Activated CD8-positive, alpha-beta T cell treated with anti-CD3 and anti-CD28 coated beads, Interleukin-2, amount 10 ng/mL, durations not matched to agents 7 days and 5 days (primary cell): ENCODE data around the gene FLNA. TPM values are rescaled to one million over a fixed set of nuclear protein-coding genes. Genes with fewer than 3 reads are reported as not detected.
"Not testable (repeated sequence)": the region's sequence is repeated elsewhere in the genome, so short reads cannot be mapped to it uniquely, and the experiment has no call there.

Experiments used
- ATAC-seq: fragments of 150-1000 bp; cut with Tn5 transposase; one replicate; pipeline ENCODE4 v1.10.0; 2021; ENCODE audit warnings: moderate library complexity
- CTCF ChIA-PET: fragments of 350-600 bp; sonication (Branson Sonifier 250); formaldehyde crosslinking; loops from one replicate; lab custom pipeline; 2021; ENCODE audit warnings: antibody characterized with exemption; lab: Charles Lee
- POLR2A ChIA-PET: fragments of 350-600 bp; sonication (Branson Sonifier 250); formaldehyde crosslinking; loops from one replicate; lab custom pipeline; 2021; ENCODE audit warnings: antibody characterized with exemption; lab: Charles Lee
- DNase-seq: peaks from one replicate; pipeline ENCODE4 v3.0.0-alpha.2; 2020
- H3K27ac Mint-ChIP-seq: one replicate; pipeline ENCODE4 v1.8.0; 2021; ENCODE audit warnings: mild to moderate bottlenecking, mixed read lengths
- H3K27me3 Mint-ChIP-seq: one replicate; pipeline ENCODE4 v1.8.0; 2021; ENCODE audit warnings: low read depth, mixed read lengths
- H3K36me3 Mint-ChIP-seq: one replicate; pipeline ENCODE4 v1.8.0; 2021; ENCODE audit warnings: low read depth, mixed read lengths
- H3K4me1 Mint-ChIP-seq: one replicate; pipeline ENCODE4 v1.8.0; 2021; ENCODE audit warnings: low read depth, mixed read lengths
- H3K4me3 Mint-ChIP-seq: one replicate; pipeline ENCODE4 v1.8.0; 2021; ENCODE audit warnings: mild to moderate bottlenecking, mixed read lengths
- H3K9me3 Mint-ChIP-seq: one replicate; pipeline ENCODE4 v1.8.0; 2022; ENCODE audit warnings: mixed read lengths; ENCODE audit not compliant: insufficient read depth
- total RNA-seq, 2 experiments: library from RNA; stranded (reverse); gene quantifications; one replicate each; pipeline ENCODE4 v1.2.3, GENCODE V29; 2021

The FLNA gene
- total RNA-seq, 2 experiments from 2014 or later, result 1,371 to 1,454 TPM

DNA sequence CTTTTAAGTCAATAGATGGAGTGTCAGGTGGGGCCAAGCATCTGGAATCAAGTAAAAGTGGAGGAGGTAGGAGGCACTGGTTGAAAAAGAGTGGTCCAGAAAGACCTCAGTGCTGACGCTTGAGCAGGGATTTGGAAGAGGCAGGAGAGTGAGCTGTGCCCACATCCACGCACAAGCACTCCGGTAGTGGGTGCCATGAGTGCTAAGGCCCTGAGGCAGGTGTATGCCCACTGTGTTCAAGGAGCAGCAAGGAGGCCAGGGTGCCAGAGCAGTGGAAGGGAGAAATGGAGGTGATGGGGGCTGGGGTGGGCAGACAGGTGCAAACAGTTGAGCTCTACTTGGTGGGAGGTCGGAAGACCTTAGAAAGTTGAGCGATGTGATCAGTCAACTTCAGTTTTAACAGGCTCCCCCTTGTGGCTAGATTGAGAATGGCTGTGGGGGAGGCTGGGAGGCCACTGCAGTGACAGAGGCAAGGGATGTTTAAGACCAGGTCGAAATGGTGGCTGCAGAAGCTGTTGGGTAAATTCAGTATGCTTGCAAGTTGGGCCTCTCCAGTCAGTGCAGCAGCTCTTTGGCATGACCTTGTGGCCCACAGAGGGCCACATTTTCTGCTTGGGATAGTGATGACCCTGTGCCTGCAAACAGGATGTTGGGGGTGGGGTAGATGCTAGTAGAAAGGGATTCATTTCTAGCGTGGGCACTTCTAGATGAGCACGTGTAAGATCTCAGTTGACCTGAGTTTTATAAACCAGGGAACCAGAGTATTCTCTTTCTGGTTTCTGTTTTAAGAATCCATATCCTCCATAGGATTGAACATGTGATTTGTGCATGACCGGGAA, 66.1 kb downstream of the FLNA start:
- Mint-ChIP-seq H3K4me3 (no peak overlapping the region), H3K27me3 (no peaks in the 10 kb centered on the region), H3K27ac (peak overlapping the region; percentile 87), H3K36me3 (no peaks in the 10 kb centered on the region), H3K4me1 (peaks cover 42% of the 10 kb centered on the region), H3K9me3 (no peaks in the 10 kb centered on the region)
- ChIA-PET CTCF (interaction anchor here (0.7 to 2.8 kb wide), 7 partner anchors 9 to 235 kb away, joined by 3 to 25 read pairs (median 6); no protein-coding TSS in a partner anchor), POLR2A (interaction anchor here (0.6 kb wide), 1 partner anchor 173 kb away, joined by 3 read pairs; no protein-coding TSS in a partner anchor)
- peak; percentile 75 for ATAC-seq
- peak; percentile 85 for DNase-seq

DNA sequence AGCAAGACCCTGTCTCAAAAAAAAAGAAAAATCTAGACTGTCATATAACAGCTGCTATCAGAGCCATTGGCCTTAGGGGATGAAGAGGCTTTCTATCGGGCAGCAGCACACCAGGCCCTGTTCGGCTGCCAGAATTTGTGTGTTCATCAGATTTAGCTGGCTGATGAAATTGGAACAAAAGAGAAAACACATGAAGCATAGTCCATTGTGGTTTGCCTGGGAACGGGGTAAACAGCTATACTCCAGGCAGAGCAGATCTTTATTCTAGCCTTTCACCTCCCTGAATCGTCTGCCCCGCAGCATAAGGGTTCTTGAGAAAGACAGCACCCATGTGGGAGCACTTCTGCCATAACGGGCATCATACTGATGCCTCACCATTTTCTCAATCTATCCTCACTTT, 67.2 kb downstream of the FLNA start:
- no peak for DNase-seq
- peaks cover 30% of the 10 kb centered on the region for H3K4me1 Mint-ChIP-seq
- ChIA-PET CTCF (interaction anchor here (0.8 to 1.0 kb wide), 2 partner anchors 15 to 20 kb away, joined by 3 read pairs; no protein-coding TSS in a partner anchor), POLR2A (no interaction called here)
- no peak overlapping the region for H3K4me3 Mint-ChIP-seq
- no peak overlapping the region for H3K27ac Mint-ChIP-seq
- ATAC-seq, result no peak
- H3K9me3 Mint-ChIP-seq, result no peaks in the 10 kb centered on the region
- no peaks in the 10 kb centered on the region for H3K27me3 Mint-ChIP-seq
- no peaks in the 10 kb centered on the region for H3K36me3 Mint-ChIP-seq

DNA sequence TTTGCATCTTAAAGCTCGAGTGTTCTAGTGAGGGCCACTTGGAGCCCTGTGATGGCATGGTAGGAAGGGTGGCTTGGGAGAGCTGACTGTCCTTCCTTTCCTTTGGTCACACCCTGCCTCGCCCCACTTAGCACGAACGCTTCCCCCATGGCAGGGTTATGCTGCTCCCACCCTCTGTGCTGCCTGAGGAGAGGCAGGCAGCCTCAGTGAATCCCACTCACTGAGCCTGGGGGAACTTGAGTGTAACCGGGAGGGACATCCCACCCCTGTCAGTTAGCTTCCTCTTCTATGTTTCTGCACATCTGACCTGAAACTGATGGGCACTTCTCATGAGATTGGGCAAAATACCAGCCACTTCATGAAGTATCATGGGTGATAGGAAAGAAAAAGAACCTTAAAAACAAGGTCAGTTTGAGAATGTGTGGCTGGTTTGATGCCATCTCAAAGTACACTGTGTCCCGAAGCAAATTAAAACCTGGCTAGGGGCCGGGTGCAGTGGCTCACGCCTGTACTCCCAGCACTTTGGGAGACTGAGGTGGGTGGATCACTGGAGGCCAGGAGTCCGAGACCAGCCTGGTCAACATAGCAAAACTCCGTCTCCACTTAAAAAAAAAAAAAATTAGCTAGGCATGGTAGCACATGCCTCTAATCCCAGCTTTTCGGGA, 68.8 kb downstream of the FLNA start:
- H3K4me1 Mint-ChIP-seq, result peaks cover 22% of the 10 kb centered on the region
- ChIA-PET CTCF (no interaction called here), POLR2A (no interaction called here)
- no peaks in the 10 kb centered on the region for H3K9me3 Mint-ChIP-seq
- DNase-seq (no peak), ATAC-seq (no peak)
- no peak overlapping the region for H3K4me3 Mint-ChIP-seq
- H3K36me3 Mint-ChIP-seq, result no peaks in the 10 kb centered on the region
- H3K27me3 Mint-ChIP-seq, result no peaks in the 10 kb centered on the region
- no peak overlapping the region for H3K27ac Mint-ChIP-seq

DNA sequence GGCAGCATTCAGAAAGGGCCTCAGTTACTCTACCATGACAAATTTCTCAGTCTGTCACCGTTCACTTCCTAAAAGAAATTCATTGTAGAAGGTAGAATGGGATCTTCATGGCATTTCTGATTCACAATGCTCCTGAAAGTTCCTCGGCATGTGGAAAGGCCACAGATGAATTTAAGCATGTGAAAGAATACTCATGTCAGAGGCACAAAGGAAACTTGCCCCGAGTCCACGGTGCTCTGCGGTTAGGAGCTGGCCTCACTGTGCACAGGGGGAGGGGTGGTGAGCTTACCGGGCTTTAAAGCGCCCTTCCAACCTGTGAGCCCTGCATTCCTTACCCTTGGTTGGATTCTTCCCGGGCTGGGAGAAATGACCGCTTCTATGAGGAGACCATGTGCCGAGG, 69.6 kb downstream of the FLNA start:
- ATAC-seq (no peak), DNase-seq (no peak)
- Mint-ChIP-seq H3K36me3 (no peaks in the 10 kb centered on the region), H3K4me3 (no peak overlapping the region), H3K27ac (no peak overlapping the region), H3K9me3 (no peaks in the 10 kb centered on the region), H3K27me3 (no peaks in the 10 kb centered on the region), H3K4me1 (peaks cover 21% of the 10 kb centered on the region)
- CTCF ChIA-PET, result no interaction called here
- POLR2A ChIA-PET, result no interaction called here

DNA sequence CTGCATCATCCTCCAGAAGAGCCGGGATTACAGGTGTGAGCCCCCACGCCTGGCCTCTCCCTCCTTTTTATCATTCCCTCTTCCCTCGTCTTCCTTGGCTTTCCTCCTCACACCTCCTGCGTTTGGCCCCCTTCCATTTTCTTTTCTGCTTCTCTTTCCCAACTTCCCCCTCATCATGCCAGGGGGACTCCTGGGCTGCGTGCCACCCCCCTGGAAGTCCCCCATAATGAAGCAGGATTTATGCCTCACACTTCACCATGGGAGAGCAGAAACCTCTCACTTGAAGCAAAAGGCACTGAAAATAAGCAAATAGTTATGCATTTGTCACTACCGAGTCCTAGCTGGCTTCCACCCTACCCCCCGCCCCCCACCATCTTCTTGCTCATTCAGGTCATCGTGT, 71.0 kb downstream of the FLNA start:
- H3K9me3 Mint-ChIP-seq, result no peaks in the 10 kb centered on the region
- no peaks in the 10 kb centered on the region for H3K27me3 Mint-ChIP-seq
- ATAC-seq (no peak), DNase-seq (no peak)
- H3K27ac Mint-ChIP-seq, result no peak overlapping the region
- POLR2A ChIA-PET, result no interaction called here
- peaks cover 13% of the 10 kb centered on the region for H3K4me1 Mint-ChIP-seq
- H3K4me3 Mint-ChIP-seq, result no peak overlapping the region
- no peaks in the 10 kb centered on the region for H3K36me3 Mint-ChIP-seq
- CTCF ChIA-PET, result no interaction called here

DNA sequence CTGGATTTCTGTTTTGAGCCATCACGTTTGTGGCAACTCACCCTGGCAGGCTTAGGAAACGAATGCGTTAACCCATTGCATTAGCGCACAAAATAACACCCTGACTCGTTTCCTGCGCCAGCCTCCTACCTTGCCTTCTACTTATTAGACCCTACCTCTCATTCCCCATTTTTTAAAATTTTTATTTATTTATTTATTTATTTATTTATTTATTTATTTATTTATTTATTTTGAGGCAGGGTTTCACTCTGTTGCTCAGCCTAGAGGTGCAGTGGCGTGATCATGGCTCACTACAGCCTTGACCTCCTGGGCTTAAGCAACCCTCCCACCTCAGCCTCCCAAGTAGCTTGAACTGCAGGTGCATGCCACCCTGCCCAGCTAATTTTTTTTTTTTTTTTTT, 71.4 kb downstream of the FLNA start:
- H3K4me3 Mint-ChIP-seq, H3K9me3 Mint-ChIP-seq, CTCF ChIA-PET, H3K4me1 Mint-ChIP-seq, DNase-seq, POLR2A ChIA-PET, H3K27me3 Mint-ChIP-seq, H3K36me3 Mint-ChIP-seq, H3K27ac Mint-ChIP-seq, ATAC-seq: not testable (repeated sequence)

DNA sequence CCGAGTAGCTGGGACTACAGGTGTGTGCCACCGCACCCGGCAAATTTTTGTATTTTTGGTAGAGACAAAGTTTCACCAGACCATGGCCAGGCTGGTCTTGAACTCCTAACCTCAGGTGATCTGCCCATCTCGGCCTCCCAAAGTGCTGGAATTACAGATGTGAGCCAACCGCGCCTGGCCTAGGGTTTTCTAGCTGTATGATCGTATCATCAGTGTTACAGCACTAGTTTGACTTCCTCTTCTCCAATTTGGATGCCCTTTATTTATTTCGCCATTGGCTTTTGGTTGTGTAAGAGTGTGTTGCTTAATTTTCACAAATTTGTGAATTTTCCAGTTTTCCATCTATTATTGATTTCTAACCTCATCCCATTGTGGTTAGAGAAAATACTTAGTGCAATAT, 73.6 kb downstream of the FLNA start:
- no peaks in the 10 kb centered on the region for H3K4me1 Mint-ChIP-seq
- no peak overlapping the region for H3K4me3 Mint-ChIP-seq
- DNase-seq (no peak), ATAC-seq (no peak)
- POLR2A ChIA-PET, result no interaction called here
- no peak overlapping the region for H3K27ac Mint-ChIP-seq
- no peaks in the 10 kb centered on the region for H3K27me3 Mint-ChIP-seq
- no peaks in the 10 kb centered on the region for H3K9me3 Mint-ChIP-seq
- CTCF ChIA-PET, result interaction anchor here (3.2 kb wide), 1 partner anchor 8 kb away, joined by 13 read pairs; no protein-coding TSS in a partner anchor
- H3K36me3 Mint-ChIP-seq, result no peaks in the 10 kb centered on the region

Other genes with a start within 250 kb of the FLNA start
- not detected for gene OPN1LW, start 230.4 kb downstream of the FLNA start, total RNA-seq
- not detected for gene OPN1MW, start 192.0 kb downstream of the FLNA start, total RNA-seq
- not detected for gene OPN1MW2, start 154.9 kb downstream of the FLNA start, total RNA-seq
- gene OPN1MW3, start 117.1 kb downstream of the FLNA start, total RNA-seq, result not detected
- not detected for gene TEX28, start 79.5 kb downstream of the FLNA start, total RNA-seq
- gene TKTL1, start 78.8 kb downstream of the FLNA start, total RNA-seq, result 1 to 10 TPM; 1.3 to 1.5 TPM
- 10 to 100 TPM; 65.9 to 66.0 TPM for gene EMD, start 4.7 kb upstream of the FLNA start, total RNA-seq
- gene RPL10, start 23.7 kb upstream of the FLNA start, total RNA-seq, result 1,000 to 10,000 TPM; 2,758 to 2,862 TPM
- 10 to 100 TPM; 22.5 to 26.5 TPM for gene DNASE1L1, start 34.6 kb upstream of the FLNA start, total RNA-seq
- 10 to 100 TPM; 76.5 to 77.4 TPM for gene TAFAZZIN, start 36.9 kb upstream of the FLNA start, total RNA-seq
- 10 to 100 TPM; 41.5 to 43.5 TPM for gene ATP6AP1, start 54.0 kb upstream of the FLNA start, total RNA-seq
- 10 to 100 TPM; 92.7 to 95.5 TPM for gene GDI1, start 62.5 kb upstream of the FLNA start, total RNA-seq
- gene FAM50A, start 69.5 kb upstream of the FLNA start, total RNA-seq, result 10 to 100 TPM; 62.7 to 63.5 TPM
- gene PLXNA3, start 83.6 kb upstream of the FLNA start, total RNA-seq, result 10 to 100 TPM; 48.9 to 53.6 TPM
- 10 to 100 TPM; 49.6 to 51.0 TPM for gene LAGE3, start 104.6 kb upstream of the FLNA start, total RNA-seq
- 10 to 100 TPM; 52.1 to 54.0 TPM for gene UBL4A, start 112.0 kb upstream of the FLNA start, total RNA-seq
- 10 to 100 TPM; 29.1 to 30.8 TPM for gene SLC10A3, start 116.0 kb upstream of the FLNA start, total RNA-seq
- gene FAM3A, start 141.6 kb upstream of the FLNA start, total RNA-seq, result 10 to 100 TPM; 28.5 to 31.6 TPM
- gene G6PD, start 172.2 kb upstream of the FLNA start, total RNA-seq, result 100 to 1,000 TPM; 133 to 135 TPM
- gene IKBKG, start 173.0 kb upstream of the FLNA start, total RNA-seq, result 10 to 100 TPM; 51.1 to 56.0 TPM
- gene CTAG1A, start 210.5 kb upstream of the FLNA start, total RNA-seq, result not detected
- gene CTAG1B, start 244.6 kb upstream of the FLNA start, total RNA-seq, result not detected